Melanocyte of skin (primary cell): ENCODE data around the gene RIPOR1. TPM values are rescaled to one million over a fixed set of nuclear protein-coding genes. Genes with fewer than 3 reads are reported as not detected.

Experiments
- small RNA-seq, 2 donors: library from RNA; depleted of rRNA; stranded (forward); fragments of <200 nt; gene quantifications; one replicate each; pipeline ENCODE3, GENCODE V24; 2012
- total RNA-seq, 2 donors: library from RNA; depleted of rRNA; stranded (reverse); fragments of >200 nt; gene quantifications; 2 replicates each; pipeline ENCODE4 v1.2.3, GENCODE V29; 2012

Gene RIPOR1, protein sequence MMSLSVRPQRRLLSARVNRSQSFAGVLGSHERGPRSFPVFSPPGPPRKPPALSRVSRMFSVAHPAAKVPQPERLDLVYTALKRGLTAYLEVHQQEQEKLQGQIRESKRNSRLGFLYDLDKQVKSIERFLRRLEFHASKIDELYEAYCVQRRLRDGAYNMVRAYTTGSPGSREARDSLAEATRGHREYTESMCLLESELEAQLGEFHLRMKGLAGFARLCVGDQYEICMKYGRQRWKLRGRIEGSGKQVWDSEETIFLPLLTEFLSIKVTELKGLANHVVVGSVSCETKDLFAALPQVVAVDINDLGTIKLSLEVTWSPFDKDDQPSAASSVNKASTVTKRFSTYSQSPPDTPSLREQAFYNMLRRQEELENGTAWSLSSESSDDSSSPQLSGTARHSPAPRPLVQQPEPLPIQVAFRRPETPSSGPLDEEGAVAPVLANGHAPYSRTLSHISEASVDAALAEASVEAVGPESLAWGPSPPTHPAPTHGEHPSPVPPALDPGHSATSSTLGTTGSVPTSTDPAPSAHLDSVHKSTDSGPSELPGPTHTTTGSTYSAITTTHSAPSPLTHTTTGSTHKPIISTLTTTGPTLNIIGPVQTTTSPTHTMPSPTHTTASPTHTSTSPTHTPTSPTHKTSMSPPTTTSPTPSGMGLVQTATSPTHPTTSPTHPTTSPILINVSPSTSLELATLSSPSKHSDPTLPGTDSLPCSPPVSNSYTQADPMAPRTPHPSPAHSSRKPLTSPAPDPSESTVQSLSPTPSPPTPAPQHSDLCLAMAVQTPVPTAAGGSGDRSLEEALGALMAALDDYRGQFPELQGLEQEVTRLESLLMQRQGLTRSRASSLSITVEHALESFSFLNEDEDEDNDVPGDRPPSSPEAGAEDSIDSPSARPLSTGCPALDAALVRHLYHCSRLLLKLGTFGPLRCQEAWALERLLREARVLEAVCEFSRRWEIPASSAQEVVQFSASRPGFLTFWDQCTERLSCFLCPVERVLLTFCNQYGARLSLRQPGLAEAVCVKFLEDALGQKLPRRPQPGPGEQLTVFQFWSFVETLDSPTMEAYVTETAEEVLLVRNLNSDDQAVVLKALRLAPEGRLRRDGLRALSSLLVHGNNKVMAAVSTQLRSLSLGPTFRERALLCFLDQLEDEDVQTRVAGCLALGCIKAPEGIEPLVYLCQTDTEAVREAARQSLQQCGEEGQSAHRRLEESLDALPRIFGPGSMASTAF
- 10 to 100 TPM; 26.8 to 27.0 TPM for total RNA-seq

GRCh38 chr16:67528222-67528869 is at the start of gene RIPOR1:
TSS of gene RIPOR1 (plus strand) at chr16:67528829. CDS start at chr16:67538447, 9,618 bp downstream.

GRCh38 chr16:67480833-67481560 is 47.6 kb upstream of the RIPOR1 start, which contains the start of gene ATP6V0D1:
TSS of gene ATP6V0D1 (minus strand) at chr16:67481157. CDS start at chr16:67481086, 71 bp downstream.

GRCh38 chr16:67483150-67483549 is 45.5 kb upstream of the RIPOR1 start, which contains the start of gene AGRP:
TSS of gene AGRP (minus strand) at chr16:67483547. CDS start at chr16:67483398, 149 bp downstream.

GRCh38 chr16:67562526-67562917 is 33.9 kb downstream of the RIPOR1 start, which contains the start of gene CTCF:
TSS of gene CTCF (plus strand) at chr16:67562526. CDS start at chr16:67610833, 48,307 bp downstream.

Small RNAs within 50 kb of the gene (small RNA-seq; reads per million reads assigned to genes)
- 0 reads per million in 2 donors for gene AC027682.3

Other genes starting within 250 kb of the RIPOR1 start
- 10 to 100 TPM in 1 of 2 donors, 1 to 10 TPM in 1; 8.7 to 23.1 TPM for gene PLEKHG4, start 249.3 kb upstream of the RIPOR1 start, total RNA-seq
- under 1 TPM in 1 of 2 donors, not detected in 1; 0.33 TPM for gene KCTD19, start 202.1 kb upstream of the RIPOR1 start, total RNA-seq
- under 1 TPM in 1 of 2 donors, not detected in 1; 0.34 TPM for gene LRRC36, start 202.0 kb upstream of the RIPOR1 start, total RNA-seq
- under 1 TPM in 1 of 2 donors, not detected in 1; under 0.01 TPM for gene TPPP3, start 135.3 kb upstream of the RIPOR1 start, total RNA-seq
- gene ZDHHC1, start 112.4 kb upstream of the RIPOR1 start, total RNA-seq, result 1 to 10 TPM; 5.0 to 10.0 TPM
- under 1 TPM in 1 of 2 donors, not detected in 1; 0.33 TPM for gene HSD11B2, start 97.7 kb upstream of the RIPOR1 start, total RNA-seq
- 100 to 1,000 TPM; 213 to 301 TPM for gene ATP6V0D1, start 47.7 kb upstream of the RIPOR1 start, total RNA-seq
- gene AGRP, start 45.3 kb upstream of the RIPOR1 start, total RNA-seq, result not detected
- gene CTCF, start 33.7 kb downstream of the RIPOR1 start, total RNA-seq, result 10 to 100 TPM; 22.4 to 31.0 TPM
- not detected for gene CARMIL2, start 116.3 kb downstream of the RIPOR1 start, total RNA-seq
- gene ACD, start 131.4 kb downstream of the RIPOR1 start, total RNA-seq, result 10 to 100 TPM; 17.9 to 36.6 TPM
- 1 to 10 TPM in 1 of 2 donors, under 1 TPM in 1; 0.69 to 2.3 TPM for gene PARD6A, start 132.1 kb downstream of the RIPOR1 start, total RNA-seq
- gene ENKD1, start 137.9 kb downstream of the RIPOR1 start, total RNA-seq, result 10 to 100 TPM in 1 of 2 donors, 1 to 10 TPM in 1; 7.9 to 17.0 TPM
- gene C16orf86, start 138.0 kb downstream of the RIPOR1 start, total RNA-seq, result 1 to 10 TPM; 4.0 to 6.2 TPM
- 10 to 100 TPM in 1 of 2 donors, 1 to 10 TPM in 1; 10.0 to 16.3 TPM for gene GFOD2, start 190.5 kb downstream of the RIPOR1 start, total RNA-seq